Liver (tissue), 3 donors: ENCODE data around the gene PRDM12.

Experiments
- CTCF ChIP-seq: fragments of 150-350 bp; IDR thresholded peaks from 2 replicates; pipeline ENCODE4 v1.5.1; 2017; ENCODE audit warnings: improper control_type of control experiment, low read depth, low read length; ENCODE audit not compliant: missing input control
- FOXA1 ChIP-seq: IDR thresholded peaks from 2 replicates; pipeline ENCODE4 v1.6.1; 2016; ENCODE audit warnings: antibody characterized with exemption
- FOXA2 ChIP-seq: IDR thresholded peaks from 2 replicates; pipeline ENCODE4 v1.6.1; 2016; ENCODE audit warnings: antibody characterized with exemption
- GABPA ChIP-seq, 2 donors: IDR thresholded peaks in 1 of 2; conservative IDR thresholded peaks in 1 of 2; 2 replicates each; pipeline ENCODE4 v1.6.1; 2016; ENCODE audit warnings: antibody characterized with exemption in 2 of 2, mild to moderate bottlenecking in 1 of 2, moderate library complexity in 1 of 2
- JUND ChIP-seq, 2 donors: IDR thresholded peaks; 2 replicates each; pipeline ENCODE4 v1.6.1; 2016; ENCODE audit warnings: antibody characterized with exemption in 2 of 2
- MAX ChIP-seq: IDR thresholded peaks from 2 replicates; pipeline ENCODE4 v1.6.1; 2016; ENCODE audit warnings: antibody characterized with exemption
- RAD21 ChIP-seq, 2 donors: IDR thresholded peaks; 2 replicates each; pipeline ENCODE4 v1.6.1; 2016; ENCODE audit warnings: antibody characterized with exemption in 2 of 2, mild to moderate bottlenecking in 2 of 2
- REST ChIP-seq: IDR thresholded peaks from 2 replicates; pipeline ENCODE4 v1.6.1; 2016; ENCODE audit warnings: antibody characterized with exemption, mild to moderate bottlenecking
- RXRA ChIP-seq, 2 donors: IDR thresholded peaks; 2 replicates each; pipeline ENCODE4 v1.6.1; 2017 to 2018; ENCODE audit warnings: antibody characterized with exemption in 2 of 2, mild to moderate bottlenecking in 1 of 2
- SP1 ChIP-seq: IDR thresholded peaks from 2 replicates; pipeline ENCODE4 v1.6.1; 2018; ENCODE audit warnings: antibody characterized with exemption, mild to moderate bottlenecking
- TAF1 ChIP-seq: conservative IDR thresholded peaks from 2 replicates; pipeline ENCODE4 v1.6.1; 2016; ENCODE audit warnings: antibody characterized with exemption, mild to moderate bottlenecking
- YY1 ChIP-seq: IDR thresholded peaks from 2 replicates; pipeline ENCODE4 v1.6.1; 2016; ENCODE audit warnings: antibody characterized with exemption, mild to moderate bottlenecking
- TF ChIP-seq, protein P1 (sequence below): IDR thresholded peaks from 2 replicates; pipeline ENCODE4 v1.6.1; 2016; ENCODE audit warnings: antibody characterized with exemption
- TF ChIP-seq, protein P2 (sequence below): IDR thresholded peaks from 2 replicates; pipeline ENCODE4 v1.6.1; 2016; ENCODE audit warnings: antibody characterized with exemption
- donor health status: healthy.
- donor health status: healthy.

- no peak for TF ChIP-seq CTCF
- no peak for TF ChIP-seq TAF1
- no peak for TF ChIP-seq MAX
- TF ChIP-seq RAD21 (IDR thresholded peaks at IDR 0.05): no peak
- TF ChIP-seq, protein P1, sequence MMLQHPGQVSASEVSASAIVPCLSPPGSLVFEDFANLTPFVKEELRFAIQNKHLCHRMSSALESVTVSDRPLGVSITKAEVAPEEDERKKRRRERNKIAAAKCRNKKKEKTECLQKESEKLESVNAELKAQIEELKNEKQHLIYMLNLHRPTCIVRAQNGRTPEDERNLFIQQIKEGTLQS: no peak
- TF ChIP-seq SP1: no peak
- no peak for TF ChIP-seq JUND (IDR thresholded peaks at IDR 0.05)
- no peak for TF ChIP-seq GABPA (IDR thresholded peaks at IDR 0.05 in 1 of 2, conservative IDR thresholded peaks at IDR 0.05 in 1 of 2)
- TF ChIP-seq, protein P2, sequence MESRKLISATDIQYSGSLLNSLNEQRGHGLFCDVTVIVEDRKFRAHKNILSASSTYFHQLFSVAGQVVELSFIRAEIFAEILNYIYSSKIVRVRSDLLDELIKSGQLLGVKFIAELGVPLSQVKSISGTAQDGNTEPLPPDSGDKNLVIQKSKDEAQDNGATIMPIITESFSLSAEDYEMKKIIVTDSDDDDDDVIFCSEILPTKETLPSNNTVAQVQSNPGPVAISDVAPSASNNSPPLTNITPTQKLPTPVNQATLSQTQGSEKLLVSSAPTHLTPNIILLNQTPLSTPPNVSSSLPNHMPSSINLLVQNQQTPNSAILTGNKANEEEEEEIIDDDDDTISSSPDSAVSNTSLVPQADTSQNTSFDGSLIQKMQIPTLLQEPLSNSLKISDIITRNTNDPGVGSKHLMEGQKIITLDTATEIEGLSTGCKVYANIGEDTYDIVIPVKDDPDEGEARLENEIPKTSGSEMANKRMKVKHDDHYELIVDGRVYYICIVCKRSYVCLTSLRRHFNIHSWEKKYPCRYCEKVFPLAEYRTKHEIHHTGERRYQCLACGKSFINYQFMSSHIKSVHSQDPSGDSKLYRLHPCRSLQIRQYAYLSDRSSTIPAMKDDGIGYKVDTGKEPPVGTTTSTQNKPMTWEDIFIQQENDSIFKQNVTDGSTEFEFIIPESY: no peak
- no peak for TF ChIP-seq REST
- no peak for TF ChIP-seq FOXA1
- TF ChIP-seq RXRA (IDR thresholded peaks at IDR 0.05): no peak
- no peak for TF ChIP-seq FOXA2
- no peak for TF ChIP-seq YY1
Observed at GRCh38 chr9:130670644-130671043, 6.2 kb downstream of the PRDM12 start.
